SKM-1 treated with dmso at 0.1 percent for 144 hours (cell line): Measurements from ENCODE around the gene CACUL1.
"Not testable (repeated sequence)": the region's sequence is repeated elsewhere in the genome, so short reads cannot be mapped to it uniquely, and the experiment has no call there.

Experiments
- DNase-seq: peaks from one replicate; lab custom pipeline; 2025; ENCODE audit not compliant: unreplicated experiment; lab: John Stamatoyannopoulos, UW

The CACUL1 gene

DNA sequence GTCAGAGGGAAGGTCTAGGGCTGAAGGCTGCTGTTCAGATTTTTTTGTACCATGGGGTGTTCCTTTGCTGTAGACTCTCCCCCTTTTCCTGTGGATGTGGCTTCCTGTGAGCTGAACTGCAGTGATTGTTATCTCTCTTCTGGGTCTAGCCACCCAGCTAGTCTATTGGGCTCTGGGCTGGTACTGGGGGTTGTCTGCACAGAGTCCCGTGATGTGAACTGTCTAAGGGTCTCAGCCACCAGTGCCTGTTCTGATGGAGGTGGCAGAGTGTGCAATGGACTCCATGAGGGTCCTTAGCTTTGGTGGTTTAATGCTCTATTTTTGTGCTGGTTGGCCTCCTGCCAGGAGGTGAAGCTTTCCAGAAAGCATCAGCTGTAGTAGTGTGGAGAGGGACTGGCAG lies 96.6 kb downstream of the CACUL1 start:
- not testable (repeated sequence) for DNase-seq

DNA sequence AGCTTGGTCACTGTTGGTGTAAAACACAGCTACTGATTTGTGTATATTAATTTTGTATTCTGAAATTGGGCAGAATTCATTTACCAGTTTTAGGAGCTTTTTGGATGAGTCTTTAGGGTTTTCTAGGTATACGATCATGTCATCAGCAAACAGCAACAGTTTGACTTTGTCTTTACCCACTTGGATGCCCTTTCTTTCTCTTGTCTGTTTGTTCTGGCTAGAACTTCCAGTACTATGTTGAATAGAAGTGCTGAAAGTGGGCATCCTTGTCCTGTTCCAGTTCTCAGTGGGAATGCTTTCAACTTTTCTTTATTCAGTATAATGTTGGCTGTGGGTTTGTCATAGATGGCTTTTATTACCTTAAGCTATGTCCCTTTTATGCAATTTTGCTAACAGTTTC lies 109.5 kb downstream of the CACUL1 start:
- DNase-seq, result not testable (repeated sequence)

DNA sequence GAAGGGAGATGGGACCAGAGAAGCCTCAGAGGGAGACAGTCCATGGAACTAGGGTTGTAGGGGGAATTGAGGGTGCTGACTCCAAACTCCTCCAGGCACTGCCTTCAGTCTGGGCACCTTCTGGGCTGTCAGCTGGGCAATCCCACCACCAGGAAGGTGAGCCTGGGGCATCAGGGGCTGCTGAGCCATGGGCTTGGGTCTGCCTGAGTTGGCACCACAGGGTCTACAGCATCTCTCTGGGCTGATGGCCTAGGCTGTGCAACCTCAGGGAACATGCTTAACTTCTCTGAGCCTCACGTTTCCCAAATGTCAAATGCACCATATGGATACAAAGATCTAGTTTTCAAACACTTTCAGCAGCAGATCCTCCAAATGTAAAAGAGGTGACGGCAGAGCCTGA lies 112.5 kb downstream of the CACUL1 start:
- DNase-seq, result no peak

DNA sequence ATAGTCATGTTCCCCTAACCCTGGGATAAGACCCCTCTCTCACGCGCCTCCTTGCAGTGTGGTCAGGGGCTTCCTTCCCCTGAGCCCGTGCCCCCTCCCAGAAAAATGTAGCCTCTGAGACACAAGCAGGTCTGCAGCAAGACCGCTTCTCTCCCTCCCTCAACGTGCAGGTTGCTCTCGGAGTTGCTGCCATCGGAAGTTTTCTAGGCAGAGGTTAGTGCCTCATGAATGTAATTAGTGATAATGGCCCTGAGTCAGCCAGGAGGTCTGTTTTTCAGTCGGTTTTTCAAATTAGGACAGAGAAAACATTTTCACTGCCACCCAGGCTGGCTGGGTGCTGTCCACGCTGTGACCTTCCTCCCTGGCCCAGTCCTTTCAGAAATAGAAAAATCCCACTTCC lies 116.1 kb downstream of the CACUL1 start:
- no peak for DNase-seq

DNA sequence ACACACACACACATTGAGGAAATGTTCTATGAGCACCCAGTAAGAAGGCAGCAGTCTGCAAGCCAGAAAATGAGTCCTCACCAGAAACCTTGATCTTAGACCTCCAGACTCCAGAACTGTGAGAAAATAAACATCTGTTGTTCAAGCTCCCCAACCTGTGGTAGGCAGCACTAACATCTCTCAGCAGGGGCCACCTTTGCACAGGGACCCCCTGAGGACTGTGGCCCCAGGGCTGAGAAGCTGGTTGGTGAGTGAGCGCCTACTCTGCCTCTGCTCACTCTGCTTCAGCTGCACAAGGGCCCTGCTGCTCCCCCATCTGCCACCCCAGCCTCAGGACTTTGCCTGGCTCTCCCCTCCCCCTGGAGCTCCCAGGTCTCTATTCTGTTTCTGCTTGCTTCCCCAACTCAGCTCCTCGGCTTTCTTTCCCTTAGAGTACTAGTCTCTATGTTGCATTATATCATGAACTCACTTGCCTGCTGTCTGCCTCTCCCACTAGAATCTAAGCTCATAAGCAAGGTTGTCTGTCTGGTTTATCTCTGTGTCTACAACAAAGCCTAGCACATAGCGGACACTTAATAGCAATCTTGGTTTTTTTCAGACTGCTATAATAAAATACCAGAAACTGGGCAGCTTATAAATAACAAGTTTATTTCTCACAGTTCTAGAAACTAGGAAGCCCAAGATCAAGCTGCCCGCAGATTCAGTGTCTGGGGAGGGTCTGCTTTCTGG lies 118.9 kb downstream of the CACUL1 start:
- DNase-seq, result no peak

DNA sequence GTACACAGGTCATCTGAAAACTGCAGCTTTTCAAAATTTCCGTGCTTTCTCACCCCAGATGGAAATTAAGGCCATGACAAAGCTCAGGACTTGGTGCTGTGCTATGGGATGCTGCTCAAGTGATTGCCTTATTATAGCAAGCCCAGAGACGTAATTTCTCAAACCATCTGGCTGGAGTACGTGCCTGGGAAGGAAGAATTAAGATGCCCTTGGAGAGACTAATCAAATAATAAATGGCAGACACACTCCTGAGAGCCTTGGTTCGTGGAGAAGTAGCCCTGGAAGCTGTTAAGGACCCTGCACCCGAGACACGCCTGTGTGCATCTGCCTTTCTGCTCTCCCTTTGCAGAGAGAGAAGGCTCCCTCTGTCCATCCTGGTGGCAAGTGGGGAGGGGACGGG lies 121.0 kb downstream of the CACUL1 start:
- DNase-seq, result no peak

DNA sequence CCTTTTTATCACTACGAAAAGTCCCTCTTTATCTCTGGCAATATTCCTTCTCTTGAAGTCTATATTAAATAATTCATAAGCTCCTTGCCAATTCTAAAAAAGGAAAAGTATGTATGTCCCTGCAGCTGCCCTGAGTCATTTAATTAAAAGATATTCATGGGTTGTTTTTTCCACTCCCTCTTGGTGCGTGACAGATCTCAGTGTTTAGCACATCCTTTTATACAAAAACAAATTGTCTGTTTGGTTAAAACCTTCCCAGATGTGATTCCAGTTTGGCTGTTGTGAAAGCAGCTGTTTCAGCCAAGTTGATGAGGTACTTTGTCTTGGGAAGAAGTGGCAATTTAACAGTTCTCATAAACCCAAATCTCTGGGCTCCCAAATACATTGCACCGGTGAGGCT lies 125.6 kb downstream of the CACUL1 start:
- DNase-seq, result no peak

DNA sequence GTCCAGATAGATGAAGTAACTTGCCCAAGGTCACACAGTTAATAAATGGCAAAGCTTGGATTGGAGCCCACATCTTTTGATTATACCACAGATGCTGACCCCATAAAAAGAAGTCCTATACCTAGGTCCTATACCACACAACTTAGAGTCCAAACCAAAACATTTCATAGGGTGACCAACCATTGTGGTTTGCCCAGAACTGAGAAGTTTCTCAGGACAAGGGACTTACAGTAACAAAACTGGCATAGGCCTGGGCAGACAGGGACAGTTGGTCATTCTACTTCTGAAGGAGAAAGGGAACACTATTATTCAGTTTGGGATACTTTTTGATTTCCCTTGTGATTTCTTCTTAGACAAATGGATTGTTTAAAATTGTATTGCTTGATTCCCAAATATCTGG lies 126.4 kb downstream of the CACUL1 start:
- DNase-seq, result no peak

DNA sequence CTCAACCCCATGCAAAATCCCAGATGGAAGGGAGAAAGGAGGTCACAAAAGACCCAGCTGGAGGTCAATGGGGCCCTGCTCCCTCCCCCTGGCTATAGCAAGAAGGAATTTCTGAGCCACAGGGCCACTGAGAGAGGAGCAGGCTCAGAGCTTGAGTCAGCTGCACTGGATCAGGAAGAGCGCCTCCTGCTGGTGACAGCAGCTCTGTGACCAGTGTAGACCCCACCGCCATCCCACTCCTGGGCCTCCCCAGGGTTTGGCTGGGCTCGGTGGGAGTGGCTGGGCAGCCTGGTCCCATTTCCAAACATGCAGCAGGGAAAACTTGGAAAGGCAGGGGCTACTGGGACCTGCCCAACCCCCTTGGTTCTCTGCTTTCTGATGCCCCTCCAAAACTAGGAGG lies 127.8 kb downstream of the CACUL1 start:
- no peak for DNase-seq
